Cardiac septum (tissue), 1 donor: ENCODE measurements around the gene CREBBP. TPM values are rescaled to one million over a fixed set of nuclear protein-coding genes. Genes with fewer than 3 reads are reported as not detected.
A peak's percentile ranks its signal among the peaks of the same experiment; 100 is the strongest.

ENCODE experiments used
- DNase-seq: peaks from one replicate; pipeline ENCODE4 v3.0.0-alpha.2; 2020; ENCODE audit warnings: low spot score
- intact Hi-C: fragments of 100-400 bp; cut with DNase I; formaldehyde crosslinking; loops from one replicate; pipeline ENCODE4 v1.14.0; 2022
- total RNA-seq: library from RNA; stranded (reverse); fragmentation: NEBNext Ultra II Directional; extraction: Animal tissue kit (Norgen Biotek cat#: 25700); gene quantifications from one replicate; pipeline ENCODE4 v1.2.1, GENCODE V29; 2021
- donor health status: DM: no; HTN: no; CAD: no.

The CREBBP gene
- total RNA-seq, 1 donor from 2014 or later = 39.0 TPM

GRCh38 chr16:3712861-3713372 lies 167.6 kb downstream of the CREBBP start:
- no peak for DNase-seq
- intact Hi-C loops = no loop called here

DNA sequence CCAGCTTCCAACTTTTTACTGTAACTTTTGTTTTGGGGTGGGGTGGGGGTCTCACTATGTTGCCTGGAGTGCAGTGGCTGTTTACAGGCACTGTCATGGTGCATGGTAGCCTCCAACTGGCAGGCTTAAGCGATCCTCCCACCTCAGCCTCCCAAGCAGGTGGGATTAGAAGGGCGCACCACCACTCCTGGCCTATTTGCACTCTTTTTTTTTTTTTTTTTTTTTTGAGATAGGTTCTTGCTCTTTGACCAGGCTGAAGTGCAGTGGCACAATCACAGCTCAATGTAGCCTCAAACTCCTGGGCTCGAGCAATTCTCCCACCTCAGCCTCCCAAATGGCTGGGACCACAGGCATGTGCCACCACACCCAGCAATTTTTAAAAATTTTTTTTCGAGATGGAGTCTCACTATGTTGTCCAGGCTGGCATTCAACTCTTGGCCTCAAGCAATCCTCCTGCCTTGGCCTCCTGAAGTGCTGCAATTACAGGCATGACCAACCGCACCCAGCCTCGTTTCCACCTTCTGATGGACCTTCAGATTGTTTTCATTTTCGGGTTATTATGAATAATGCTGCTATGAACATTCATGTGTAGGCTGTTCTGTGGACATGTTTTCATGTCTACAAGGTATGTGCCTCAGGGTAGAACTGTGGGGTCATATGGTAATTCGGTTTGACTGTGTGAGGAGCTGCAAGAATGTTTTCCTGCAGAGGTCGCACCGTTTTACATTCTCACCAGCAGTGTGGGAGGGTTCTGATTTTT lies 174.1 kb downstream of the CREBBP start:
- DNase-seq = no peak
- intact Hi-C loops = no loop called here

DNA sequence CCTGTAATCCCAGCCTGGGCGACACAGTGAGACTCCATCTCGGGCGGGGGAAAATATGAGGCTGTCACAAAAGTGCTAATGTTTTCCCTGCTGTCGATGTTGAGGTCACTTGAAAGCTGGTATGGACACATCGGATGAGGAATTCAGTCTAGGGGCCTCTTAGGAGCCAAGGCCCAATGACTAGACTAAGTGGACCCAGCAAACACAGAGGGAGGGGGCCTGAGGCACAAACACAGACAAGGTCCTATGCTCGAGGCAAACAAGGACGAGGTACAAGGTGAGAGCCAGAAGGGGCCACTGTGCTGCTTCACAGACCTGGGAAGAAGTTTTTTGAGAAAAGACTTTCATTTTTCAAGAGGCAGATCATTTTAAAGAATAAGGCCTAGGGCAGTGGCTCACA lies 178.4 kb downstream of the CREBBP start:
- intact Hi-C loops = no loop called here

DNA sequence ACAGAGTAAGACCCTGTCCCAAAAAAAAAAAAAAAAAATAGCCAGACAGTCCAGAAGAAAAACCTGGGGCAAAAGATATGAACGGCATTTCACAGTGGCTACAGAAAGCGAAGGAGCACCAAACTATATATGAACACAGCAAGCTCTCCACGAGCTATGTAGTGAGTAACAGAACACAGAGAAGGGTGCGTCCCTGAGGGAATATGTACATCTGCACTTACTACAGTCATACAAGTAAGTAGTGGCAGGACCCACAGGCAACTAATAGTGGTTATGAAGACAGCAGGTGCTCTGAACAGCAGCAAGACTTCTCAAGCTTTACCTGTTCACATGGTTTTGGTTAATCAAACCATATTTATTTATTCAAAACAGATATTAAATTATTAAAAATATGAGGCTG lies 179.0 kb downstream of the CREBBP start:
- intact Hi-C loops = no loop called here
- DNase-seq = no peak

More for the DNA sequence above, 178.4 kb downstream of the CREBBP start:
- no peak for DNase-seq

DNA sequence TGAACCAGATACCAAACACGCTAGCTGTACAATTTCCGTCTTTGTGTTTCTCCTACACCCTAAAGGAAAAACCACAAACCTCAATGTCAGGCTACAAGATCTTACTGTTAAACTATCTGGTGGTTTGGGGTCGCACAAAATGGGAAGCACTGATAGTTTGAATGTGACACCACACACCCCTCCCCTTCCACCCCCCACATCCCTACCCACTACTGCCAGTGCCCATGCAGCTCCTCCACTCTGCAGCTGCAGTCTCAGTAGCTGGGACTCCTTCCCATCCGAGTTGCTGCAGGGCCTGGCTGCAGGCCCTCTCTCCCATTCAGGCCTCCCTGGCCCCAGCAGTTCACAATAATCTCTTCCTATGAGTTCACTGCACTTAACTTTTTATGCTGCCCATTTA lies 181.6 kb downstream of the CREBBP start:
- intact Hi-C loops = no loop called here
- DNase-seq = no peak

DNA sequence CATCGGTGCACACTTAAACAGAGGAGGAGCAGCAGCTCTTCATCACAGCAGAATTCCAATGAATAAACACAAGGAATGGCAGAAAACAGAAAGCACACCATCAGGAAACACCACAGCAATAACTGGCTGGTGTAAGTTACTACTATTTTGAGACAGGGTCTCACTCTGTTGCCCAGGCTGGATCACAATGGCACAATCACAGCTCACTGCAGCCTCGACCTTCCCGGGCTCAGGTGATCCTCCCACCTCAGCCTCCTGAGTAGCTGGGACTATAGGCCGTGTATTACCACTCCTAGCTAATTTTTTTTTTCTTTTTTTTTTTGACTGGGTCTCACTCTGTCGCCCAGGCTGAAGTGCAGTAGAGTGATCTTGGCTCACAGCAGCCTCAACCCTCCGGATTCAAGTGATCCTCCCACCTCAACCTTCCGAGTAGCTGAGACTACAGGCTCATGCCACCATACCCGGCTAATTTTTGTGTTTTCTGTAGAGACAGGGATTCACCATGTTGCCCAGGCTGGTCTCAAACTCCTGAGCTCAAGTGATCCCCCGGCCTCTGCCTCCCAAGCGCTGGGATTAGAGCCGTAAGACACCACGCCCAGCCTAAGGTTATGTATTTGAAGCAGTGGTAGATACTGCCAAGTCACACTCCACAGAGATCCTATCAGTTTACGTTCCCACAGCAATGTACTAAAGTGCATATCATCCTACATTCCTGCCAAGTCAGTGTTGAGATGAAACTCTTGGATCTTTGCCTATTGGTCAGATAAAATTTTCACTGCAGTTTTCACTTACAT lies 183.9 kb downstream of the CREBBP start:
- no peak for DNase-seq
- intact Hi-C loops = no loop called here

DNA sequence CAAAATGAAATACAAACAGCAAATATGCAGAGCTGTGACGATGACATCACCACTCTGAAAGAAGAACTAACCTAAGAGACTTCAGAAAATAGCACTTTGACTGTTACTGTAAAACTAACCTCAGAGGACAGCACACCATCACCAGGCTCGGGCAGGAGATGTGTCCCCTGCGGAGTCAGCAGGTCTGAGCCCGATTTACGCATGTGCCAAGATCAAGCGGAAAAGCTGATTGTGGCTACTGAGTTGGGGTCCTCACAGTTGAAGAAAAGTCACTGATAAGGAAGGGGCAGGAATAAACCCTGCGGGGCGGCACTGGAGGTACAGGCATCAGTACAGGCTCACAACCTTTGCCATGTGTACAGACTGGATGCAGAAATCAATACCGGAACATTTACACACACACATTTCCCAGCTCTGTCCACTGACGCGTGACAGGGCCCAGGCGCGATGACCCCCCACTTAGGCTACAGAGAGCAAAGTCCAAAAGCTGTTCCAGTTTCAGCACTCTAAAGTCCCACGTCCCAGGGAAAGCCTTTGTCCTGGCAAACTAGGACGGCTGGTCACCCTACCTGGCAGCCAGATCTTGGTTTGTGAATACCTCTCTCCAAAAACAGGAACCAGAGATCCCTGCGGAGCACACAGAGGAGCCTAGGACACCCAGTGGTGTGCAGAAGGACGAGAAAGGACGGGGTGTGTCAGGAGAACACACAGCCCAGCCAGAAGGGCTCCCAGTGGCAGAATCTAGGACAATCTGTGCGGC lies 184.7 kb downstream of the CREBBP start:
- DNase-seq = no peak
- intact Hi-C loops = no loop called here

DNA sequence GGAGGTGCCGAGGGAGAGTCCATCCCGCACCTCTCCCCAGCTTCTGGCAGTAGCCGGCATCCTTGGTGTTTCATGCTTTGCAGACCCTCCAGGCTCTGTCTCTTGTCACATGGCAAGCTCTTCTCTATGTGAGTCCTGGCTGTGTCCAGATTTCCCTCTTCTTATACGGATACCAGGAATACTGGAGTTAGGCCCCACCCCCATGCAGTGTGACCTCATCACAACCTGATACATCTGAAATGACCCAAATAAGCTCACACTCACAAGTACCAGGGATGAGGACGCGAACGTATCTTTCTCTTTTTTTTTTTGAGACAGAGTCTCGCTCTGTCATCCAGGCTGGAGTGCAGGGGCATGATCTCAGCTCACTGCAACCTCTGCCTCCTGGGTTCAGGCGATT lies 186.5 kb downstream of the CREBBP start:
- DNase-seq = no peak
- intact Hi-C loops = no loop called here

- intact Hi-C loops = loop anchor here (1.0 kb wide), 1 partner anchor 188 kb away; no protein-coding TSS in a partner anchor
- DNase-seq = no peak
Observed at GRCh38 chr16:3691761-3692160, 188.8 kb downstream of the CREBBP start.

GRCh38 chr16:3690980-3691720 lies 189.4 kb downstream of the CREBBP start:
- intact Hi-C loops = loop anchor here (1.0 kb wide), 1 partner anchor 188 kb away; no protein-coding TSS in a partner anchor
- peak; percentile 68 for DNase-seq

DNA sequence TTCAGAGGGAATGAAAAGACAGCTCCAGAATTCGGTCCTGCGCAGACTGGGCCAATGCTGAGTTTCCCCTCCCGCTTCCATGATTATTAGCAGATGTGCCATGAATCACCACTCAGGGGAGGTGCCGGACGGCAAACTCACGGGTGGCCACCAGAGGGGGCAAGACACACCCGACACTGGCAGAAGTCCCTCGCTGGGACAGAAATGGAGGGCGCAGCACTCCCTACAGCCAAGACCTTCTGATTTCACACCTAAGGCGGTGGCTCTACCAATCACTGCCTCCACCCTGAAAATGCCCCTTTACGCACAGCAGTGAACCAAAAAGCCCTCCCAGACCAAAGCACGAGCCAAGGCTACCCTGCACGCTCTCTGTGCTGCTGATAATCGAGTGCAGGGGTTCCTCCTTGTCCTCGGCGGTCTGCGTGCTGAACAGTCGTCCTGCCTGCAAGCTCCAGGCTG lies 190.0 kb downstream of the CREBBP start:
- intact Hi-C loops = no loop called here
- DNase-seq = peak; percentile 95

GRCh38 chr16:3689731-3690130 lies 190.8 kb downstream of the CREBBP start:
- DNase-seq = peak; percentile 17
- intact Hi-C loops = loop anchor here (10.0 kb wide), 1 partner anchor 165 kb away; no protein-coding TSS in a partner anchor

DNA sequence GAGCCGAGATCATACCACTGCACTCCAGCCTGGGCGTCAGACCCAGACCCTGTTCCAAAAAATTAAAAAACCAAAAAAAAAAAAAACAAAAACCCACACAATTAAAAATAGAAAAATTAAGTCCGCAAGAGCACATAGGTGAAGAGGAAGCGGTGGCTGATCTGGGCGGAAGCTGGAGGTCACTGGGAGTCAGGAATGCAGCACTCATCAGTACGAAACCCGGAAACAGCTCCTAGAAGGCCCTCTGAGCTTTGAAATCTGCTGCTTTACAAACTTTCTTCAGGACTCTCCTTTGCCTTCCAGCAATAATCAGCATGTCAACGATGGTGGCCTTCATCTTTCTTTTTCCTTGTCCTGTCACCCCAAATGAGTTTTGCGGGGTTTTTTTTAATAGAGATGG lies 192.7 kb downstream of the CREBBP start:
- no peak for DNase-seq
- intact Hi-C loops = loop anchor here (10.0 kb wide), 1 partner anchor 163 kb away; no protein-coding TSS in a partner anchor

- intact Hi-C loops = loop anchor here (10.0 kb wide), 1 partner anchor 162 kb away; no protein-coding TSS in a partner anchor
- DNase-seq = no peak
Observed at GRCh38 chr16:3687021-3687420, 193.5 kb downstream of the CREBBP start.

DNA sequence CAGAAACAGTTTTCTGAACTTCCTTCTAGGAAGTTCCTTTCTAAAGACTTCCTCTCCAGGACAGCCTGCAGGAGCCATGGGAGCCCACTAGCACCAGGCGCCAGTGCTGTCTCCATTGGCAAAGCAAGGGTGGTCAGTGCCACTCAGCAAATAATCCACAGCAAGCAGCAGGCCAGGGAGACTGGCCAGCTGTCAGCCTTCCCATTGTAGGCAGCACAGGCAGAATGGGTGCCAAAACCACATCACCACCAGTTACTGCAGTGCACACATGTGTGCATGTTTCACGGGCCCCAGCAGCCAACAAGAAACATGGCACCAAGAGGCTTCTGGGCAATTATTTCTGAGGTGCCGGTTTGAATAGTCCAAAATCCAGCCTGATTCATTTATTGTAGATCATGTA lies 199.3 kb downstream of the CREBBP start:
- intact Hi-C loops = loop anchor here (10.0 kb wide), 1 partner anchor 156 kb away; no protein-coding TSS in a partner anchor
- DNase-seq = no peak

DNA sequence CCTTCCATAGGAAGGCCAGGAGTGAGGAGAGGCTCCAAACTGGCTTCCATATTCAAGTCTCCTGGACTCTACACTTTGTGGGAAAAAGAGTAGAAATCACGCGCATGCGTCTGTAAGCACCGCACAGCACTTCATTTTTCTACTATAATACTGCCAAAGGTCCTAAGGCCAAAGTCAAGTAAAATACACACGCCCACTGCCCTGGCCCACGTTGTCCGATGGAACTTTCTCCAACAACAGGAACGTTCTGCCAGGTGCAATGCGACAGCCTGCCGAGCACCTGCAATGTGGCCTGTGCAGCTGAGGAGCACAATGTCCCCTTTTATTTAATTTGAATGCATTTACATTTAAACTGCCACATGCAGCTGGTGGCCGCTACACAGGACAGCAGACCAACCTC lies 202.5 kb downstream of the CREBBP start:
- no peak for DNase-seq
- intact Hi-C loops = no loop called here

DNA sequence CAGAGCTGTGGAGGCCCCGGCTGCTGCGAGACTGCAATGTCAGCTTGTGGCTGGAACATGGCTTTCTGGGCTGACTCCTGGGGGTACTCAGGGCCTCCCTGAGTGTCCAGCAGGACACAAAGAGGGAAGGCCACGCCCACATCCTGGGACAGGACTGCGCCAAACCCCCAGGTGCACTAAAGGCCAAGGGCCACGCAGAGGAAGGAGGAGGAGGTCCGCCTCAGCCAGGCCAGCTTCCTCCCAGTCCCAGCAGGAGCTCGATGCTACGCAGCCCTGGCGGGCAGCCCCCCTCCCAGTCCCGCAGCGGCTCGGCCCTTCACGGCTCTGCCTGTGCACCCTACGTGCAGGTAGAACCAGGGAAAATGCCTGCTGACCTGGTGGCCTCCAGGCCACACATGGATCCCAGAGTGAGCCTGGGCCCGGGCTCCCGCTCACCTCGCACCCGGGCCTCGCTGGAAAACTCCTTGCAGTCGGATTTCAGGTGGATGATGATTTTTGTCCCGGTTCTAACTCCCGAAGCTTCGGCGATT lies 204.8 kb downstream of the CREBBP start:
- intact Hi-C loops = no loop called here
- no peak for DNase-seq
